SU-DHL-6 (cell line): ENCODE results near the gene RAE1.

Source experiments
- H2AFZ ChIP-seq: fragments of 200-600 bp; sonication (generic); 2 replicates; pipeline ENCODE4 v1.6.1; 2014; ENCODE audit warnings: low read depth, mild to moderate bottlenecking, moderate library complexity, mixed read lengths, antibody characterized with exemption, low read length; ENCODE audit not compliant: severe bottlenecking
- H3F3A ChIP-seq: fragments of 200-600 bp; shearing (Covaris generic); 2 replicates; pipeline ENCODE4 v1.6.0; 2016; ENCODE audit warnings: antibody characterized with exemption, mild to moderate bottlenecking; ENCODE audit not compliant: insufficient read depth
- H3K27ac ChIP-seq: fragments of 200-600 bp; sonication (generic); 2 replicates; pipeline ENCODE4 v1.5.1; 2016; ENCODE audit warnings: low read depth, mild to moderate bottlenecking, low read length, moderate library complexity, mixed read lengths
- H3K27me3 ChIP-seq: fragments of 200-600 bp; sonication (generic), shearing (Covaris generic); 2 replicates; pipeline ENCODE4 v1.6.0; 2014; ENCODE audit warnings: mild to moderate bottlenecking, low read length
- H3K36me3 ChIP-seq: fragments of 200-600 bp; sonication (generic); 2 replicates; pipeline ENCODE4 v1.6.1; 2014; ENCODE audit warnings: mild to moderate bottlenecking, low read length, mixed read lengths
- H3K4me2 ChIP-seq: fragments of 300-600, 200-600 bp; shearing (Covaris generic), sonication (generic); 2 replicates; pipeline ENCODE4 v1.6.0; 2014; ENCODE audit warnings: low read length, low read depth, mild to moderate bottlenecking; ENCODE audit not compliant: poor library complexity, severe bottlenecking
- H3K4me3 ChIP-seq: fragments of 200-600 bp; sonication (generic); 2 replicates; pipeline ENCODE4 v1.5.1; 2014; ENCODE audit warnings: antibody characterized with exemption, low read length, mild to moderate bottlenecking, mixed read lengths; ENCODE audit not compliant: insufficient read depth, poor library complexity, severe bottlenecking
- H3K79me2 ChIP-seq: fragments of 200-600 bp; sonication (generic); 2 replicates; pipeline ENCODE4 v1.6.1; 2014; ENCODE audit warnings: mild to moderate bottlenecking, low read length, moderate library complexity; ENCODE audit not compliant: insufficient read depth
- H3K9ac ChIP-seq: fragments of 200-600 bp; sonication (generic); 2 replicates; pipeline ENCODE4 v1.7.0; 2014; ENCODE audit warnings: mild to moderate bottlenecking, low read length
- H3K9me2 ChIP-seq: fragments of 200-600 bp; sonication (generic); replicated peaks from 2 replicates; pipeline ENCODE4 v1.6.1; 2014; ENCODE audit warnings: low read length; ENCODE audit not compliant: insufficient read depth
- H3K9me3 ChIP-seq: fragments of 200-600 bp; sonication (generic); 2 replicates; pipeline ENCODE4 v1.6.1; 2014; ENCODE audit warnings: low read length, mixed read lengths; ENCODE audit not compliant: insufficient read depth
- H4K20me1 ChIP-seq: fragments of 200-600 bp; sonication (generic); 2 replicates; pipeline ENCODE4 v1.6.1; 2014; ENCODE audit warnings: low read depth, mild to moderate bottlenecking, antibody characterized with exemption, low read length, moderate library complexity, mixed read lengths
- EZH2phosphoT487 ChIP-seq: fragments of 200-600 bp; sonication (generic), shearing (Covaris generic); conservative IDR thresholded peaks from 2 replicates; pipeline ENCODE4 v1.6.1; 2018; ENCODE audit warnings: mild to moderate bottlenecking, antibody characterized with exemption, low read length, moderate library complexity, mixed read lengths
- TF ChIP-seq, protein P1 (sequence below): fragments of 200-600 bp; sonication (generic); IDR thresholded peaks from one replicate; pipeline ENCODE4 v1.5.1; 2017; ENCODE audit warnings: antibody characterized with exemption, mild to moderate bottlenecking, low read length, moderate library complexity; ENCODE audit not compliant: insufficient read depth, poor library complexity, severe bottlenecking

Gene RAE1

DNA sequence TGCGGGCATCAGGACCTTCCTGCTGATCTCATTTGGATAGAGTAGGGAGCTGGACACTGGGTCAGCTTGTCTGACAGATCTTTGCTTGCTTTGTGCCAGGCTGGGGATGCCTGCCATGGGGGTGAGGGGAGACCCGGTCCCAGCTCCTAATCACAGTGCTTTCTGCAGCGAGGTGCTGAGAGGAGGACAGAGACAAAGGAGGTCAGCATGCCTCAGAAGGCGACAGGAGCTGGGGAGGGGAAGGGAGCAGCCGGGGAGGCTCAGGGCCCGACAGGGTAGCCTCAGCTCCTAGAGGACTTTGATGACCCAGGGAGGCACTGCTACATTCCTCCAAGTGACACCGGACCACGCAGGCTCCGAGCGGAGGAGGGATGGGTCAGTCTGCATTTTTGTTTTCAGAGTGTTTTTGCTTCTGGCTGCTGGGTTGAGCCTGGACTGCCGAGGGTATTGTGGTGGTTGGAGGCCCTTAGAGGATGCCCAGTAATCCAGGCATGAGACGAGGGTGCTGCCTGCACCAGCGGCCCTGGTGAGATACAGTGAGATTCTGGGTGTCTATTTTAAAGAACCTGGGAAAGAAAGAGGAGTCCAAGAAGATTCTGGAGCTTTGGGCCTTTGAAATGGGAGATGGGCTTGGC is 48.0 kb downstream of the RAE1 start:
- H3K9me2 ChIP-seq: no peaks in the 10 kb centered on the region
- peak overlapping the region; percentile 41 for H3K4me3 ChIP-seq
- peak overlapping the region; percentile 97 for H3K27ac ChIP-seq
- H3K27me3 ChIP-seq: no peaks in the 10 kb centered on the region
- peaks cover 4% of the 10 kb centered on the region; the same call in 1 of the 2 replicates for H4K20me1 ChIP-seq
- no peaks in the 10 kb centered on the region for H3K9me3 ChIP-seq
- peak overlapping the region; percentile 77 for H3K9ac ChIP-seq
- H3K4me2 ChIP-seq: peak overlapping the region; percentile 86
- peaks cover 77% of the 10 kb centered on the region for H3K79me2 ChIP-seq
- H3F3A ChIP-seq: peaks cover 23% of the 10 kb centered on the region
- H2AFZ ChIP-seq: no peak overlapping the region
- TF ChIP-seq, protein P1, sequence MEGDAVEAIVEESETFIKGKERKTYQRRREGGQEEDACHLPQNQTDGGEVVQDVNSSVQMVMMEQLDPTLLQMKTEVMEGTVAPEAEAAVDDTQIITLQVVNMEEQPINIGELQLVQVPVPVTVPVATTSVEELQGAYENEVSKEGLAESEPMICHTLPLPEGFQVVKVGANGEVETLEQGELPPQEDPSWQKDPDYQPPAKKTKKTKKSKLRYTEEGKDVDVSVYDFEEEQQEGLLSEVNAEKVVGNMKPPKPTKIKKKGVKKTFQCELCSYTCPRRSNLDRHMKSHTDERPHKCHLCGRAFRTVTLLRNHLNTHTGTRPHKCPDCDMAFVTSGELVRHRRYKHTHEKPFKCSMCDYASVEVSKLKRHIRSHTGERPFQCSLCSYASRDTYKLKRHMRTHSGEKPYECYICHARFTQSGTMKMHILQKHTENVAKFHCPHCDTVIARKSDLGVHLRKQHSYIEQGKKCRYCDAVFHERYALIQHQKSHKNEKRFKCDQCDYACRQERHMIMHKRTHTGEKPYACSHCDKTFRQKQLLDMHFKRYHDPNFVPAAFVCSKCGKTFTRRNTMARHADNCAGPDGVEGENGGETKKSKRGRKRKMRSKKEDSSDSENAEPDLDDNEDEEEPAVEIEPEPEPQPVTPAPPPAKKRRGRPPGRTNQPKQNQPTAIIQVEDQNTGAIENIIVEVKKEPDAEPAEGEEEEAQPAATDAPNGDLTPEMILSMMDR: no peak
- TF ChIP-seq EZH2phosphoT487: no peak
- H3K36me3 ChIP-seq: peaks cover 12% of the 10 kb centered on the region; the same call in 1 of the 2 replicates

DNA sequence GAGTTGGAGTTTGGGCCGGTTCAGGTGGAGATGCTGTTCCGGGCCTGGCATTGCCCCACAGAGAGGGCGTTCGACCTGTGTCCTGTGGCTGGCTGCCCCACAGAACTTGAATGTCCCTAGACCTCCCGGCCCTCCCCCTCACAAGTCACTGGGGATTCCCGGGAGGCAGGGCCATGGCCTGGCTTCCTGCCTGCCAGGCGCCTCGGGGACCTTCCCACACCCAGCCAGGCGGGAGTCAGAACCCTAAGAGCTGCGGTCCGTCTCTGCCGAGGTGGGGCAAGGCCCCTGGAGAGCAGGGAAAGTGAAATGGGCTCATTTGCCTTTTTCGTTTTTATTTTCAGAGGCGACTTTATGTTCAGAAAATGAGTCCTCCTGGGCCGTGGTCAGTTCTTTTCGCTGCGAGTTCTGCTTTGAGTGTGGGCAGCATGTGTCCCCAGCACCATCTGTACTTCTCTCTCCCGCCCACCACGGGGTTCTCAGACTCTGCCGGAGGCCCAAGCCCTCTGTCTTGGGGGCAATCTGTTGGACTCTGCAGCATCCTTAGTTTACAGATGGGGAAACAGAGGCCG is 48.6 kb downstream of the RAE1 start:
- Histone ChIP-seq H3K9ac (peak overlapping the region; percentile 77), H2AFZ (no peak overlapping the region), H3K9me2 (no peaks in the 10 kb centered on the region), H3F3A (peaks cover 23% of the 10 kb centered on the region), H4K20me1 (peaks cover 10% of the 10 kb centered on the region; the same call in 1 of the 2 replicates), H3K9me3 (no peaks in the 10 kb centered on the region), H3K27me3 (no peaks in the 10 kb centered on the region), H3K27ac (peak overlapping the region; percentile 97), H3K4me3 (peak overlapping the region; percentile 41), H3K4me2 (peak overlapping the region; percentile 86), H3K79me2 (peaks cover 77% of the 10 kb centered on the region), H3K36me3 (peaks cover 13% of the 10 kb centered on the region; the same call in 1 of the 2 replicates)
- no peak for TF ChIP-seq EZH2phosphoT487
- TF ChIP-seq, protein P1: no peak

DNA sequence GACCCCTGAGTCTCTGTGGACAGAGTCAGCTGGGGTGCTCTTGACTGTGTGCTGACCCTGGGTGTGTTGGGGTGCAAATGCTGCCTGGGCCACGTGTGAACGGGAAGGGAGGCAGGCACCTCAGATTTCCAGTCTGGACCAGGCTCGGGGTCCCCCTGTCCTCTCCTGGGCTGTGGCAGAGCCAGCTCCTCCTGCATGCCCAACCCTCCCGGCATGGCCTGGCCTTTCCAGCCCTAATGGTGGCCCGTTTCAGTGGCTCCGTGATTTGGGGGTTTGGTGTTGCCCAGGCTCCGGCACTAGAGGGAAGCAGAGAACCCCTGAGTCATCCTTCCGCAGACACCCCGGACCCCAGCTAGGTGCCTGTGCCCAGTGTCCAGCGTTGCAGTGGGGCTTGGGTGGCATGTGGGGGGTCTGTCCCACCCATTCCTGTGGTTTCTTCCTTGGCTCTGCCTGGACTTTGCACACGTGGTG is 49.2 kb downstream of the RAE1 start:
- peaks cover 72% of the 10 kb centered on the region for H3K79me2 ChIP-seq
- H3K27ac ChIP-seq: peak overlapping the region; percentile 97
- peaks cover 13% of the 10 kb centered on the region; the same call in 1 of the 2 replicates for H4K20me1 ChIP-seq
- H3K36me3 ChIP-seq: peaks cover 16% of the 10 kb centered on the region; the same call in 1 of the 2 replicates
- H3K4me3 ChIP-seq: no peak overlapping the region
- H3K4me2 ChIP-seq: peak overlapping the region; percentile 86
- H2AFZ ChIP-seq: no peak overlapping the region
- no peak for TF ChIP-seq EZH2phosphoT487
- TF ChIP-seq, protein P1: peak; percentile 17
- H3K27me3 ChIP-seq: no peaks in the 10 kb centered on the region
- peak overlapping the region; percentile 77 for H3K9ac ChIP-seq
- H3F3A ChIP-seq: peaks cover 23% of the 10 kb centered on the region
- no peaks in the 10 kb centered on the region for H3K9me2 ChIP-seq
- no peaks in the 10 kb centered on the region for H3K9me3 ChIP-seq
